GM18873 (cell line): ENCODE data around the gene AGR2.

ENCODE experiments used
- ATAC-seq: cut with Tn5 transposase; IDR thresholded peaks from one replicate; pipeline ENCODE4 v1.9.1; 2021; ENCODE audit warnings: mild to moderate bottlenecking, moderate library complexity, moderate number of reproducible peaks; ENCODE audit not compliant: unreplicated experiment, low FRiP score

AGR2 gene

DNA sequence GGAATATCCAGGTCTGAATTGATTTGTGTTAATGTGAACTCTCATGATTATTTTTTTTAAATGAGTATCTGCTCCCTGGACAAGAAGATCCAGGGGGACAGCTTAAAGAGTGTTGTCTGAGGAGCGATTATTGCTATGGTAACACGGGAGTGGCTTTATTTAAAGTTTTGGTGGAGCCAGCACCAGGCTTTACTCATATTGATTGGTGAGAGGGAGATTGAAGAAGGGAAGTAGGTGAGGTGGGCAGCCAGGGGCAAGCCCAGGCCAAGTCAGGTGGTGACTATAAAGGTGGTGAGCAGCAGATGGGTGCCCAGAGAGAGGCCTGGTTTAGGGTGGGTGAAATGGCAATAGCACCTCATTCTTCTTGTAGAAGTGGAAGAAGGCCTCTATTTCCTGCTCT is 10.2 kb upstream of the AGR2 start:
- no peak for ATAC-seq

DNA sequence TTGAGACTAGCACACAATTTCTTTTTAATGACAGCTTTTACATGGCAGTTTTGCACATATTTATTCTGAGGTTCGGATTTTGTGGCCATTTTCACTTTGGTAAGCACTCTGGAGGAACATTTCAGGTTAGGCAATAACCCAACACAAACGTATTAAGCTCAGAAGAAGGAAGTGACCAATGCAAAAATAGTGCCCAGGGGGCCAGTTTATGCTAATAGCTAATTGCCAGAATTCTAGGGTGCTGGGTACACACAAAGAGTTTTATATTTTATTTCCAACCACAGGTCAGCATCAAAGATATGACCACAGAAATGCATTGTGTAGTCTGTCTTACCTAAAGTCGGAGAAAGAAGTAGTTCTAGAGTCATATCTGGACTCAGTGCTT is 8.4 kb upstream of the AGR2 start:
- ATAC-seq, result no peak

DNA sequence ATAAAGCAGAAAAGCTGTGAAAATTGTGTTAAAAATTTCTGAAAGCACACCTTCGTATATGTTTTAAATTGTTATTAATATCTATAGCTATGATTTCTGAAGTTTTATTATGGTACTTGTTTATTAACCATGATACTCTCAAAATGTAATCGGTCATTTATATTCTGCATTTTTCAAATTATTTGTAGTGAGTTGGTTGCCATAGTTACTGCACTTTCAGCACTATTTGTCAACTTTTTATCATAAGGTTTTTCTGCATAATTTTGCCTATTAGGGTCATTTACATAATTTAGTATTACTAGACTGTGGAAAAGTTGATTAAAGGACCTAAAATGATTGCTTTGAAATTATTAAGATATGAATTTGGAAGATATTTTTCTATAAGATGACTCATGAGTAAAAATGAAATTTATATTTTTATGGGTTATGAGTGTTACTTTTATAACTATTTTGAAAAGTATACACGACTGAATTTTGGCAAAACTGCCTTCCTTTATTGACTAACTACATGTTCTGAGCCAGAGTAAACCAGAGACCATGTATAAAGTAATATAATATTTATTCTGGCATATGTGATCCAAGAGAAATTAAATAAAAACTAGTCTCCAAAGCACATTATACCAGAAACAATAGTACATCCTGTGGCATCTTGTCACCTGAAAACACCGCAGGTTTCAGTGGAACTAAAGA is 7.9 kb upstream of the AGR2 start:
- no peak for ATAC-seq

DNA sequence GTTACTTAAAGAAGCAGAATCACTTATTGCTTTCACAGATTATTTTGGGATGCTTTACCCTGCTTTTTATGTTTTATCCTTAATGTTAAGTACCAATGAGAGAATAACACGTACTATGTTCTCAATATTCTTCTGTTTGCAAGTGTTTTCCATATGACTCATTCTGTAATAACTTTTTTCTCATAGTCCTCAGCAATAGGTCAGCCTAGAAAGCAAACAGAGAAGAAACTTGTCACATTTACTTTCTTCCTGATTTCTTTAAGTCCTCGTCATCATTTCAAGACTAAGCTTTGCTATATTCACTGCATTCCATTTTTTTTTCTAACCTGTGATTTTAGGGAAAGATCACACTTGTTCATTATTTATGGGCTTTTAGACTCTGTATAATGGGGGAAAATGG is 6.8 kb upstream of the AGR2 start:
- no peak for ATAC-seq

DNA sequence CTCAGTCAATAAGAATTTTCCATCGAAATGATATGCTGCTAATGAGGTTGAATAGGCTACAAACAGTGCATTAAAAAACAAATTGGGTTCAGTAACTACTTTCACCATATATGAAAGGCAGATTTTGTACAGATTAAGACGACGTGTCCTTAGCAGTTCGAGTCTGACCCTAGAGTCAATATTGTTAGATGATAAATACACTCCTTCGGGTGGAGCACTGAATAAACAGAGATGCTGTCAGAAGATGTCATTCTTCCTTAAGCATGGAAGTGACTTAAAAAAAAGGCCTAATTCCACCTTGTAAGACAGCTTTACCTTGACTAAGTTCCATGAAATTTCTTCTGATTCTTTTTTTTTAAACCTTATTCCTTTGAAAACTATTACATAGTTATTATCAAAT is 5.8 kb upstream of the AGR2 start:
- no peak for ATAC-seq

DNA sequence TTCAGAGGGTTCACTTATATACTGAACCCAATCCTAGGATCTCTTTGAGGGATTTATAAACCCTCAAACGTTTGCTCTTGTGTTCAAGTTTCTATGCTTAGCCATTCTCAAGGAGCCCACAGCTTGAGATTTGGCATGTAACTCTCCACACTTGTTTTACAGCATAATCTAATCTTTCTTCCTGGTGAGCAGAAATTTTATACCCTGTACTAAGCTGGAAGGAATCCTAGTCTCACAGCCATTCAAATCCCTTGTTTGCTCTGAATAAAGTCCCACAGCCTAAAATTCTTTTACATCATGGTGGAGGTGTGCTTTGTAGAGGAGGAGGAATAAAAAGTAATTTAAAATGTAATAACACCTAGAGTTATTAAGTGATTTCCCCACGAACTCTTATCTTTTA is 5.3 kb upstream of the AGR2 start:
- no peak for ATAC-seq

DNA sequence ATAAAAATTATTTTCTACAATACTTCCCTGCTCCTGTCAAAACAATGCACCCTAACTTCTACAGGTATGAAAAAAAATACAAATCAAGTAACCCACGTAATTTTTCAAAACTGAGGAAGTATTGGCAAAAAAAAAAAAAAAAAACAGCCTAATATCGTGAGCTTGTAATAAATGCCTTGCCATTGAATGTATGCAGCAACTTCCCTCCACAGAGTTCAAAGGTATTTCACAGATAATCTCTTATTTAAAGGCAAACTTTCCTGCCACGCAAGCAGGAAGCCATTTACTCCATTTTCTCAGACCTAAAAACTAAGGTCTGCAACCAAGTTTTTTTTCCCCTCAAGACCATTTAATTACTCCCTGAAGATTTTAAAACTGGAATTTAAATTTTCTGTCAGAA is 642 bp upstream of the AGR2 start:
- no peak for ATAC-seq

DNA sequence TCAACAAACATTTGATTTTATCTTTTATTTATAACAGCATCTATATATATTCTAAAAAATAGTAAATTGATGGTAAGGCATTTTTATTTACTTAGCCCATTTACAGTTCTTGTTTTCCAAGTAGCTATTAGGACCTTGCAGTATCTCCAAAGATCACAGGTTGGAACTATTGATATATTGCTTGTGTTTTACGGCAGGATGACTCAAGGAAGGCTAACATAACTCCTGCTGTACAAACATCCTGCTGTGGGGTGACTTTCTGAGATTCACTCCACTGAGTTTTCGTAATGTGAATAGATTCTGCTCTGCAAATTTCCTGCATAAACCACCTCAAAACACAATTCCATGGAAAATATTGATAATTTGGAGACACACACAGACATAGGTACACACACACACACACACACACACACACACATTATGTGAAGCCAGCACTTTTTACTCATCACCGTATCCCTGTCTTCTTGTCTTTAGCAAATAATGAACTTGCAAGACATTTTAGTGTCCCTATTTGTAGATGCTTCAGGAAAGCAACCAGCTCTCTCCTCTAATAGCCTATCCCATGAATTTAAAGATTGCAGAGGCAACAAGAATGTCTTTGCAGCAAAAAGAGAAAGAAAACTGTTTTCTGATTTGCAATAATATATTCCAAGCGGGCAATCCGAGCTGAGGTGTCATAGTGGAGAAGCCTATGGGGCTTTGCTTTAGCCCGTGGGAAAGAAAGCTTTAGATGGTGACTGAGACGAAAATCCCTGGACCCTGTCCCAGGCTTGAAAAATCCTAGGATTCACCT is 722 bp downstream of the AGR2 start:
- ATAC-seq, result no peak

DNA sequence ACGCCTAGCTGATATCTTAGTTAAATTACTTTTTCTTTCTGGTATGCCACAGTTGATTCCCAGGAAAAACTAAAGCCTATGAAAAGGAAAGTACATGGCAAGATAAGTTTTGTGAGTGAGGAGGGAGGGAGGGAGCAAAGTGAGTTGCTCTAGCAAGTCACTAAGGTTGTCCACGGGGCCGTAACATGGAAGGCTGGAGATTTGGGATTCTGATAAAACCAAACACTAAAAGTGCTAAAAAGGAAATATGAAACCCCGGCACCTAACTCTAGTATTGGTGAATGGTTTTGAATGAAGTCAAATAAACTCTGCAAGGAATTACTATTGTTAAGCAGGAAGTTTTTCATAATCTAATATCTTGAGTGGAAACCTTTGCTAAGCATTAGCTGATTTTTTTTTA is 1.7 kb downstream of the AGR2 start:
- no peak for ATAC-seq

DNA sequence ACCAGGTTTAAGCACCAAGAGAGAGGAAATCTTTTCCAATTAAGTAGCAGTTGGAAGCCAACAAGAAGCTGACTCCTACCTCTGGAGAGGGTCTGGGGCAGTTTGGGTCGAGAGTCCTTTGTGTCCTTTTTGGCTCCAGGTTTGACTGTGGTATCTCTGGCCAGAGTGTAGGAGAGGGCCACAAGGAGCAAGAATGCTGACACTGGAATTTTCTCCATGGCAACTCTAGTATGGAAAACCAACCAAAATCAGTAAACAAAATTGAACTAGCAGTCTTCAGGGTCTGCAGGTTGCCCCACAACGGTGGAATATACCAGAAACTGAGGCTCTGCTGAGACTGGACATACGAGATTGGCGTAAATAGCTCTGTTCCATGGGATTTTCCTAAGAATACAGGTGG is 3.2 kb downstream of the AGR2 start:
- ATAC-seq, result no peak

DNA sequence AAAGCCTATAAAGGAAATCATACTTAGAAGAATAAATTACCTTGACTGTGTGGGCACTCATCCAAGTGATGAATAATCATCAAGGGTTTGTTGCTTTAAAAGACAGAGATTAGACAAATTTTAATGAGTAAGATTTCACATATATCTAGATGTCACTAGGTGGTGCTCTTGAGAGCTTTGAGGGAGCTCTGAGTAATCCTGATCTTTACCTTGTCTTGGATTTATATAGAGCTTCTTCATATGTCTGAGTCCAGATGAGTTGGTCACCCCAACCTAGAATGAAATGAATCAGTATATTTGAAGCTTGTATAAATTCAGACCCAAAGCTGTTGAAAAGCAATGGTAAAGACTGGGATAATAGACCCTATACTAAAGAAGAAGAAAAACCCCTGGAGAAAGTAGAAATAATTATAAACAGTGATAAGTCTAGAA is 3.7 kb downstream of the AGR2 start:
- ATAC-seq, result no peak

DNA sequence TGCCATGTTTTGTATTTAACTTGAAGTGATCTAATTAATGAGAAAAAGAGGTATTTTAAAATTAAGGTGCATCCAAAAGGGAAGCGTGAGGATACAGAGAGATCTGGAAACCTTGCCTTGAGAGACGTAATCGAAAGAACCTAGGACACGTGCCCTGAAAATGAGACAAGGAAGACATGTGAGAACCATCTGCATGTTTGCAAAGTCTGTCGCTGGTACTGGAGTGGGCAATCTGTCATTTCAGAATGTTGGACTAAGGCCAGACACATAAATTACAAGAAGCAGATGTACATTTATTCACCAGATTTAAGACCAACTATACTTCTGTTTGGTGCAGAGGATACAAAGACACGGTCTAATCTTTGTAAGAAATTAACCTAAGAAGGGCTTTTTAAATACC is 9.2 kb downstream of the AGR2 start:
- ATAC-seq, result no peak

DNA sequence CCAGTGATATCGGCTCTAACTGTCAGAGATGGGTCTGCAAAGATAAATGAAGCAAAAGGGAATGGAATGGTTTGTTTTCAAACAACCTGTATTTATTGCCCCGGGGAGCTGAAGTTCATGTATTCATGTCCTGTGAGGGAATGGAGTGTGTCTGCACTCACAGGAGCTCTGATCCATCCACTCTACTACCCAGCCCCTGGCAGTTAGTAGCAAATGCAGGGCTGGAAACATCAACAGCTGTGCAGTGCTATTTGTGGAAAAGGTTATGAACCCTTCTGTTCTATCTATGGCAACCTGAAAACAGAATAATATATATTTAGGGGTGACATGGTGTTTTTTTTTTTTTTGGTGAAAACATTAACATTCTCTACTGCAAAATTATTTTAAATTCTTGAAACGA is 9.8 kb downstream of the AGR2 start:
- ATAC-seq, result no peak

DNA sequence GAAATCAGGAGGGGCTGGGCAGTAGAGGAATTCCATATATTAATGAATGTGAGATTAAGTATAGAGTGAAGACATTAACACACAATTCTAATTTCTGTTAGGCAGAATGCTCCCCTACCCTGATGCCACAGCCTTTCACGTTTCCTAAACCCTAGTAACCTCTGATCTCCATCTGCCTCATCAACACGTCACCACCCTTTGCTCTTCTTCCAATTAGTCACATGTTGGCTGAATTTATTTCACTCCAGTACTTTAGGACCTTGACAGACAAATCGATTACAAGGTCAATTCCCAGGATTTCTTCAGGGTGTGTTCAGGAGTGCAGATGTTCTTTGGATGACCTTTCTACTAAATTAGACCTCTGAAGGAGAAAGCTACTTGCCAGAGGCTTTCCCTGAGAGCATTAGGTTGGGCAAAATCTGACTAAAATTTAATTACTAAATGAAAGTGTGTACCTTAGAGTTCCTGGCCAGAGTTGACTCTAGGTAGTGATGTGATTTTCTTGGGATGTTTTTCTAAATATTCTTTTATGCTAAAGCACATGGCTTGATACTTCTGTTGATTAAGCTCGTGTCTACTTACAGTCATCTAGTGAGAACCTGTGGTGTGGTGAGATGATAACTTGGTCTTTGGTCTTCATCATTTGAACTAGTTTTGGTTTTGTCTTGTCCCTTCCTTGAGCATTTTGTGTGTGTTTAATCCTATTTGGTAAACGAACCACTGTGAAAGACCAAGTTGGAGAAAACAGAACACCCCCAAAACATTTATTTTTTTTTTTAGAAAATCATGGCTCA is 12.7 kb downstream of the AGR2 start:
- no peak for ATAC-seq

DNA sequence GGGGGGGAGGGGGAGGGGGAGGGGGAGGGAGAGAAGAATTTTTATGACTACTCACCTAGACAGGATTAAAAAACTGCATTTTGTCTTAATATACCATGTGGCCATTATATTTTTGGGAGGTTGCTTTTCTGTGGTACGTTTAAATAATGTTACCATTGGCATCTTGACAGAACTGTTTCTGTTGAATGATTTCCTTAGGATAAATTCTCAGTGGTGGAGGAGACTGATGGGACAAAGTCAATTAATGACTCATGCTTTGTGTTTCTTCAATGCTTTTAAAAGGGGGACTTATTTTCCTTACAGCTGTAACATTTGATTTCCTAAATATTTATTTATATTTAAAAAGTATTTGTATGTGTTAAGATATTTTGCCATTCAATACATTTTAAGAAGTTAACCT is 13.7 kb downstream of the AGR2 start:
- ATAC-seq, result no peak

DNA sequence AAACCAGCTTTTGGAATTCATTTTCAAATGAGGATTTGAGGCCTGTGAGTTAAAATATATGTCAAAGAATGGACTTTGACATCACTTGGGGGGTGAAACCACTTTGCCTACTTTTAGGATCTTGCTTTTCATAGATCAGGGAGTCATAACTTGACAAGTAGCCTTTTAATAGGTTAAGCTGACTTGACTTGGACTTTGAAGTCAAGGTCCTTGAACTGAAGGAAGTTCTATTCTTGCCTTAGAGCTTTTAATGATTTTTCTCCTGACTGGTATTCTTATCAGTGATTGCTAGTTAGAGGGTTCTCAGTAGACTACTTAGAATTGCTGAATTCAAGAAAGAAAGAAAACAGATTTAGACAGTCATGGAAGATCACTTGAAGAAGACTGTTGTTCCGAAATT is 17.7 kb downstream of the AGR2 start:
- ATAC-seq, result no peak

DNA sequence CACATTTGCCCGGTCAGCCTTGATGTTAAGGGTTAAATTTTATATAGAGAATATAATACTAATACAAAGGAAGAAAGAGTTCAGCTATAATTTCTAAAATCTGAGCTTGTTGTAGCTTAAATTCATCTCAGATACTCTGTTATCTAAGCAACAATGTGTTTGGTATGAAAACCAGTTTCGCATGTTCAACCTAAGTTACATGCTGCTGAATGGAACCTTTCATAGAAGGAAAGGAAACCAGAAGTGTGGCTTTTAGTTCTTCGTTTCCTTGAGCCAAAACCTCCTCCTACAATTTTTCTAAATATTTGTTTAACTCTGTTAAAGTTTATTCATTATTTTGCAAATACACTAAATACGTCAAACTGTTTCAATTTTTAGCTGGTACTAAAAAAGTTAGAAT is 18.5 kb downstream of the AGR2 start:
- ATAC-seq, result no peak

DNA sequence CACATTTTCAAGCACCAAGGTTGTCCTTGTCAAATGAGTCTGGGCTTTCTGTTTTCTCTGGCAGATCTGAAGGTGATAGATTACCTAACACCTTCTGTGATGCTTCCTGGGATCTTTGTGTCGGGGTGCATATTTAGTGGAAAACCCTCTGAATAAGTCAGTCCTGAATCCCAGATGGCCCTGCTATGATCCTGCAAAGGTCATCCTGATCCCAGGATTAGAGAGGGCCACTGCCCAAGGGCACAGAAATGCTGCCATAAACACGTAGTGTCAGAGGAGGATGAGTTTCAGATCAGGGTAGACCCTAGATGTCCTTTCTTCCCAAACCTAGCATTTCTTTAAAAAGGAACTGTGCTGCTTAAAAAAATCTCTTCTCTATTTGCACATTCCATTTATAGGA is 19.0 kb downstream of the AGR2 start:
- no peak for ATAC-seq

DNA sequence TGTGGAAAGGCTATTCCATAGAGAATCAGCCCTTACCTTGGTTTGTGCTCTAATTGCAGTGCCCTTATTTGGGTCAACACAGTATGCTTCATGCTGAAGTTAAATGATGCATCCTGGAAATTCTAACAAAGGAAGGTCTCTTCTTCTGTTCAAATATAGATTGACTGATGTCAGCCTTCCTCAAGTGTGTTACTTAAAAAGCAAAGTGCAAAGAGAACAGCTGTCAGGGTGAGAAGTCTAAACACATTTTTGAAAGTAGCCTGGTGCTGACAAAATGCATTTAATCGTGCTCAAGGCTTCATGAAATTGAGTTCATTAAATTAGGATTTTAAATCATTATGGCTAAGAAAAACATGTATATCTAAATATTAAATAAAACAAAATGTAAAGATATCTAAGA is 19.5 kb downstream of the AGR2 start:
- no peak for ATAC-seq

DNA sequence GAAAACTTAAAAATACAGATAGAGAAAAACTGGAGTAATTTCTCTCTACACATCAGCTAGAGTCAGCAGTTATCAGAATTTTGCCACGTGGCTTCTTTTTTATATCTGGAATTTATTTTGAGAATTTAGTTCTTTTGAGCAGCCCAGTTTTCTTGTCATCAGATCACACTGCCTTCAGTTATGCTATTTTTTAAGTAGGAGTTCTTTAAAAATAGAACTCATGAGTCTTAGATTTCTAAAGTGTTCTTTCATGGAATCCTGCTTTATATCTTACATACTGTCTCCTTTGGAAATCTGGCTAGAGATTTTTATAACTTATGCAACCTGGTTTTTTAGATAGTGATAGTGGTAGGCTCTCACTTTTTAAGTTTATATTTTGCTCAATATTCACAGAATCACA is 24.2 kb downstream of the AGR2 start:
- no peak for ATAC-seq

DNA sequence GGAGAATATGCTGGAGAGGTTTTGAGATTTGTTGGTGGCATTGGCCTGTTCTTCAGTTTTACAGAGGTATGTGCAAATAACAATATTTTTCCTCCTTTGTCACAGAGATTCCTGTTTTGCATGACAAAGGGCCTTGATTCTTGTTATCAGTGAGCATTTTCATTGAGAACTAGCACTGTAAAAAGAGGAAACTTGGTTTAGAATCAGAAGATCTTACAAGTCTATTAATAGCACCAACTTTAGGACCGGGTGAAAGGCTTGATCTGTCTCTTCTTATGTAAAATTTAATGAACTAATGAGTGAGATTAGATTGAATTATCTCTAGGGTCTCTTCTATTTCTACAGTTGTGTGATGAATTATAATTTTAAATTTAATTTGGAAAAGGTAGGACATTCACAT is 25.7 kb downstream of the AGR2 start:
- no peak for ATAC-seq

DNA sequence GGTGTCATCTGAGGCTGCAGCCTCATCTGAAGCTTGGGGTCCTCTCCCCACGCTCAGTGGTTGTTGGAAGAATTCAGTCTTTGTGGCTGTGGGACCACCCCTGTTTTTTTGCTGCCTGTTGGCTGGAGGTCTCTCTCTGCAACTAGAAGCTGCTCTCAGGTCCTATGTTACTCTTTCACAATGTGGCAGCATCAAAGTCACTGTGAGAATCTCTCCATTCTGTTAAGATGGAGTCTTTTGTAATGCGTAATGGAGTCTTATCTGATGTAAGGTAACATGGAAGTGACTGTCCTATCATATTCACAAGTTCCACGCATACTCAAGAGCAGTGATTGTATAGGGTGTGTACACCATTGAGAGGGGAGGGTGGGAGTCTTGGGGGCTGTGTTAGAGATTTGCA is 26.3 kb downstream of the AGR2 start:
- no peak for ATAC-seq
